ENCODE results near the gene MCC. TPM values are rescaled to one million over a fixed set of nuclear protein-coding genes. Genes with fewer than 3 reads are reported as not detected.

The MCC gene
- total RNA-seq, 6 donors from 2014 or later = 12.1 to 67.1 (median 21.3) TPM

DNA sequence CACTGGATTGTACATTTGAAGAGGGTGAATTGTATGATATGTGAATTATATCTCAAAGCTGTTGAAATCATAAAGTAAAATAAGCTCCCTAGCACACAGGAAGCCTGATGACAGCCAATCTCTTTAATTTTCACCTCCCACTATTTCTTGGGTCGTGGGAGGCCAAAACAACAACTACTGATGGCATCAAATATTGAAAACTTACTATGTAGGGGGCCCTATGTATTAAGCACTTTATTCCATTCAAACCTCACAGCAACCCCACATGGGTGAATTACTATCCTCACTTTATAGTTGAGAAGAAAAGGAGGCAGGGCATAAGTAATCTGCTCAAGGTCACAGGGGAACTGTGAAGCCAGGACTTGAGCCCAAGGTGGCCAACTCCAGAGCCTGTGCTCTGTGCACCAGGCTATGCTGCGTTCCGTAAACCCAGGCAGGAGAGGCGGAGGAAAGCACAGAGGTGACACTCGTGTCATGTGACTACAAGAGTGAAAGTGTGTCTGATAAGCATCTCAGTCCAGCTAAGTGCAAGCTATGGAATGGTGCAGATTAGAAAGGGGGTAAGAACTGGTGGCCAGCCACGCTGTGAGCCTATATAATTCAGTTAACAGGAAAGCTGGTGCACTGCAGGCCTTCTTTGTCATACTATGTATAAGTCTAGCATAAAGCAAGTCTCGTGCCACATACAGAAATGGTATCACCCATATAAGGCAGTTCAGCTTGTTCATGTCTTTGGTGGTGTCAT, 290.6 kb downstream of the MCC start:
- DNase-seq = no peak
- Histone ChIP-seq H3K4me3 (no peak overlapping the region), H3K9me3 (no peaks in the 10 kb centered on the region), H3K4me1 (peaks cover 0 to 2% (median 0%) of the 10 kb centered on the region in 4 donors), H3K27me3 (no peaks in the 10 kb centered on the region), H3K27ac (no peak overlapping the region), H3K36me3 (no peaks in the 10 kb centered on the region)
- WGBS, 2 donors = 85 to 96% methylated on average over 7 of the region's 7 CpGs
- no peak for ATAC-seq (ENCODE audit: low FRiP score in 2 of 2)
- no peak for TF ChIP-seq POLR2AphosphoS5 (IDR thresholded peaks at IDR 0.05)
- no peak for TF ChIP-seq EP300 (IDR thresholded peaks at IDR 0.05)
- no peak for TF ChIP-seq CTCF (IDR thresholded peaks at IDR 0.05)
- no peak for TF ChIP-seq POLR2A (IDR thresholded peaks at IDR 0.05)

DNA sequence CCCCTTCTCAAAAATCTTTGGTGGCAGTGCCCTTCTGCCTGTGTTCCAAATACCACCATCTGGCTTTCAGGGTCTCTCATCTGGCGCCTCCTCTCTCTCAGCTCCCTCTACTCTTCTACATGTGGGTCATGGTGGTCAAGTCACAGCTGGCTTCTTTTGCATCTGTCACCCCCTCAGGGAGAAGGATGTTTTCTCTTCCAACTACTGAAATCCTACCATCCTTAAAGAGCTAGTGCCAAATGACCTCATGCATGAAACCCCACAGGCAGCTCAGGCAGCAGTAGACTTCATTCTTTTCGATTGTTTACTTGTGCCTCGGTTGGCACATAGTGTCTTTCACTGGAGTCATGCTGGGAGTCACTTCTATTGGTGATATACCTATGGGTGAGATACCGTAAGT, 292.5 kb downstream of the MCC start:
- WGBS, 2 donors = 88 to 95% methylated on average over 4 of the region's 4 CpGs
- no peak for DNase-seq
- no peak for ATAC-seq (ENCODE audit: low FRiP score in 2 of 2)
- no peaks in the 10 kb centered on the region for H3K9me3 ChIP-seq
- no peaks in the 10 kb centered on the region for H3K36me3 ChIP-seq
- H3K4me1 ChIP-seq = no peaks in the 10 kb centered on the region
- H3K27me3 ChIP-seq = no peaks in the 10 kb centered on the region
- TF ChIP-seq EP300 (IDR thresholded peaks at IDR 0.05) (no peak), CTCF (IDR thresholded peaks at IDR 0.05) (no peak), POLR2AphosphoS5 (IDR thresholded peaks at IDR 0.05) (no peak), POLR2A (IDR thresholded peaks at IDR 0.05) (no peak)
- H3K4me3 ChIP-seq = no peak overlapping the region
- H3K27ac ChIP-seq = no peak overlapping the region

DNA sequence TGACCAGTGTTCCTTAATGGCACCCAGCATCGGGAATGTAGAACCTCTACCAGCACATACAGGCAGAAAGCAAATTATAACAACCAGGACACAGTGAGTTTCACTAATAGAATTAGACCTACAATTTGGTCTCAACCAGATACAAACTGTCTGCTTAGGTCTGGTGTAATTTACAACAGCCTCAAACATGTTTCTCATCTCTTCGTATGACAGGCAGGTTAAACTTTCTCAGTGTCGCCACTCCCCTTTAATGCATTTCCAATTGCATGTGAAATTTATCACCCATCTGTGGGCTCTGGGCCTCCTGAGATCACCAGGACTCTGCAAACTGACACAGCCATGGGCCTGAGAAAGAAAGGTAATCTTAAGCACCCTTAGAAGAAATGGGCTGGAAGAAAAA, 293.0 kb downstream of the MCC start:
- TF ChIP-seq EP300 (IDR thresholded peaks at IDR 0.05) (no peak), CTCF (IDR thresholded peaks at IDR 0.05) (no peak), POLR2AphosphoS5 (IDR thresholded peaks at IDR 0.05) (no peak), POLR2A (IDR thresholded peaks at IDR 0.05) (no peak)
- Histone ChIP-seq H3K27me3 (no peaks in the 10 kb centered on the region), H3K4me1 (no peaks in the 10 kb centered on the region), H3K36me3 (no peaks in the 10 kb centered on the region), H3K27ac (no peak overlapping the region), H3K4me3 (no peak overlapping the region), H3K9me3 (no peaks in the 10 kb centered on the region)
- DNase-seq = no peak
- ATAC-seq (ENCODE audit: low FRiP score in 2 of 2) = no peak
- WGBS, 2 donors = 100% methylated on average over 3 of the region's 3 CpGs

- DNase-seq (no peak), ATAC-seq (ENCODE audit: low FRiP score in 2 of 2) (no peak)
- H3K36me3 ChIP-seq = no peaks in the 10 kb centered on the region
Measured at GRCh38 chr5:113194591-113194990, 293.7 kb downstream of the MCC start.

More at GRCh38 chr5:113194591-113194990, 293.7 kb downstream of the MCC start:
- Histone ChIP-seq H3K4me3 (no peak overlapping the region), H3K9me3 (no peaks in the 10 kb centered on the region), H3K27ac (no peak overlapping the region), H3K4me1 (no peaks in the 10 kb centered on the region), H3K27me3 (no peaks in the 10 kb centered on the region)
- WGBS, 2 donors = 67 to 81% methylated on average over 5 of the region's 5 CpGs
- no peak for TF ChIP-seq POLR2AphosphoS5 (IDR thresholded peaks at IDR 0.05)
- no peak for TF ChIP-seq POLR2A (IDR thresholded peaks at IDR 0.05)
- no peak for TF ChIP-seq EP300 (IDR thresholded peaks at IDR 0.05)
- TF ChIP-seq CTCF (IDR thresholded peaks at IDR 0.05) = no peak

All from upper lobe of left lung (tissue), 6 donors.